SK-N-SH treated with all-trans-retinoic acid at 6 μM for 48 hours (cell line): Measurements from ENCODE around the gene ACOT7.

Experiments used
- ATAC-seq: fragments of 200-7000 bp; cut with Tn5 transposase; 3 replicates; pipeline ENCODE4 v1.9.1; 2020; ENCODE audit warnings: mild to moderate bottlenecking, moderate library complexity
- ARNTL ChIP-seq: fragments of 450-650 bp; formaldehyde crosslinking; IDR thresholded peaks from 2 replicates; pipeline ENCODE4 v1.5.0; 2020; ENCODE audit warnings: low read depth, mild to moderate bottlenecking, moderate library complexity, borderline replicate concordance
- BACH2 ChIP-seq: fragments of 250-450 bp; sonication (Bioruptor Pico); IDR thresholded peaks from 2 replicates; pipeline ENCODE4 v1.9.0; 2021; ENCODE audit warnings: mild to moderate bottlenecking, borderline replicate concordance
- CREB5 ChIP-seq: fragments of 250-450 bp; sonication (Bioruptor Pico); IDR thresholded peaks from 2 replicates; pipeline ENCODE4 v1.5.1; 2020; ENCODE audit warnings: low read depth, mild to moderate bottlenecking, moderate library complexity
- CSDC2 ChIP-seq: fragments of 250-450 bp; sonication (Bioruptor Pico); IDR thresholded peaks from 2 replicates; pipeline ENCODE4 v1.5.0; 2020; ENCODE audit warnings: mild to moderate bottlenecking, moderate library complexity
- CSRNP3 ChIP-seq: fragments of 250-450 bp; sonication (Bioruptor Pico); IDR thresholded peaks from 2 replicates; pipeline ENCODE4 v1.5.1; 2021; ENCODE audit warnings: mild to moderate bottlenecking, moderate library complexity
- ESRRG ChIP-seq: fragments of 250-450 bp; sonication (Bioruptor Pico); IDR thresholded peaks from 2 replicates; pipeline ENCODE4 v1.6.1; 2021; ENCODE audit warnings: mild to moderate bottlenecking
- GLIS3 ChIP-seq: fragments of 250-450 bp; sonication (Bioruptor Pico); IDR thresholded peaks from 2 replicates; pipeline ENCODE4 v1.5.0; 2020; ENCODE audit warnings: mild to moderate bottlenecking, moderate library complexity
- OSR1 ChIP-seq: fragments of 250-450 bp; sonication (Bioruptor Pico); IDR thresholded peaks from 2 replicates; pipeline ENCODE4 v1.8.0; 2022; ENCODE audit warnings: moderate library complexity, mild to moderate bottlenecking, inconsistent platforms
- PATZ1 ChIP-seq: fragments of 250-450 bp; sonication (Bioruptor Pico); IDR thresholded peaks from 2 replicates; pipeline ENCODE4 v1.8.0; 2020; ENCODE audit warnings: mild to moderate bottlenecking, moderate library complexity, borderline replicate concordance
- PPARA ChIP-seq: fragments of 250-450 bp; sonication (Bioruptor Pico); IDR thresholded peaks from 2 replicates; pipeline ENCODE4 v1.5.0; 2020; ENCODE audit warnings: mild to moderate bottlenecking, borderline replicate concordance
- RARB ChIP-seq: fragments of 250-450 bp; sonication (Bioruptor Pico); IDR thresholded peaks from 2 replicates; pipeline ENCODE4 v1.8.0; 2021; ENCODE audit warnings: mild to moderate bottlenecking, moderate library complexity
- SNAI2 ChIP-seq: fragments of 250-450 bp; sonication (Bioruptor Pico); IDR thresholded peaks from 2 replicates; pipeline ENCODE4 v1.5.0; 2020; ENCODE audit warnings: mild to moderate bottlenecking, moderate library complexity
- TCF4 ChIP-seq: fragments of 250-450 bp; sonication (Bioruptor Pico); IDR thresholded peaks from 2 replicates; pipeline ENCODE4 v1.8.0; 2021; ENCODE audit warnings: mild to moderate bottlenecking, moderate library complexity, borderline replicate concordance
- TOX ChIP-seq: fragments of 250-450 bp; sonication (Bioruptor Pico); IDR thresholded peaks from 2 replicates; pipeline ENCODE4 v1.8.0; 2021; ENCODE audit warnings: mild to moderate bottlenecking, moderate library complexity, borderline replicate concordance
- ZC3H10 ChIP-seq: fragments of 250-450 bp; sonication (Bioruptor Pico); IDR thresholded peaks from 2 replicates; pipeline ENCODE4 v1.5.1; 2021; ENCODE audit warnings: mild to moderate bottlenecking, moderate library complexity
- ZFP3 ChIP-seq: fragments of 250-450 bp; sonication (Bioruptor Pico); IDR thresholded peaks from 2 replicates; pipeline ENCODE4 v1.5.0; 2020; ENCODE audit warnings: mild to moderate bottlenecking, moderate library complexity
- ZFP30 ChIP-seq: fragments of 450-650 bp; formaldehyde crosslinking; IDR thresholded peaks from 2 replicates; pipeline ENCODE4 v1.5.0; 2022; ENCODE audit warnings: mild to moderate bottlenecking, moderate library complexity
- ZNF565 ChIP-seq: fragments of 450-650 bp; formaldehyde crosslinking; conservative IDR thresholded peaks from 2 replicates; pipeline ENCODE4 v1.5.0; 2020; ENCODE audit warnings: low read depth, mild to moderate bottlenecking, moderate library complexity
- ZNF70 ChIP-seq: fragments of 450-650 bp; formaldehyde crosslinking; IDR thresholded peaks from 2 replicates; pipeline ENCODE4 v1.5.0; 2020; ENCODE audit warnings: mild to moderate bottlenecking, moderate library complexity
- TF ChIP-seq, protein P1 (sequence below): fragments of 250-450 bp; sonication (Bioruptor Pico); IDR thresholded peaks from 2 replicates; pipeline ENCODE4 v1.8.0; 2021; ENCODE audit warnings: low read depth, mild to moderate bottlenecking, moderate library complexity, borderline replicate concordance
- TF ChIP-seq, protein P2 (sequence below): fragments of 250-450 bp; sonication (Bioruptor Pico); IDR thresholded peaks from 2 replicates; pipeline ENCODE4 v1.5.0; 2020; ENCODE audit warnings: mild to moderate bottlenecking, moderate library complexity

Gene ACOT7

DNA sequence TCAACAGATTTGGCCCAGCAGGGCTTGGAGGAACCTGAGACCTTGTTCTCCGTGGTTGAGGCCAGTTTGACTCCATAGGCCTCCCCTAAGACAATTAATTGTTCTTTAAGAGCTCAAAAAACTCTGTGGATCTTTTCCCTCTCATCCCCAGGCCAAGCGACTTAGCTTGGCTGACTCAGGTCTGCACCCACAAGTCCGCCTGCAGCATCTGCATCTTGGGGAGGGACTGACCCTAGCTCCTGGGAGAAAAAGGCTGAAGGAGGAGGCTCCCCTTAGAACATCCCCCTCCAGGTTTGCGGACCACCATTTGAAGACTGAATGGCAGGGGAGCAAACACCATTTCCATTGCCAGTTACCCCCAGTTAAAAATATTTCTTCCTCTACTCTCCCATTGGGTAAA is 27.7 kb upstream of the ACOT7 start:
- TF ChIP-seq ESRRG: no peak
- TF ChIP-seq, protein P1, sequence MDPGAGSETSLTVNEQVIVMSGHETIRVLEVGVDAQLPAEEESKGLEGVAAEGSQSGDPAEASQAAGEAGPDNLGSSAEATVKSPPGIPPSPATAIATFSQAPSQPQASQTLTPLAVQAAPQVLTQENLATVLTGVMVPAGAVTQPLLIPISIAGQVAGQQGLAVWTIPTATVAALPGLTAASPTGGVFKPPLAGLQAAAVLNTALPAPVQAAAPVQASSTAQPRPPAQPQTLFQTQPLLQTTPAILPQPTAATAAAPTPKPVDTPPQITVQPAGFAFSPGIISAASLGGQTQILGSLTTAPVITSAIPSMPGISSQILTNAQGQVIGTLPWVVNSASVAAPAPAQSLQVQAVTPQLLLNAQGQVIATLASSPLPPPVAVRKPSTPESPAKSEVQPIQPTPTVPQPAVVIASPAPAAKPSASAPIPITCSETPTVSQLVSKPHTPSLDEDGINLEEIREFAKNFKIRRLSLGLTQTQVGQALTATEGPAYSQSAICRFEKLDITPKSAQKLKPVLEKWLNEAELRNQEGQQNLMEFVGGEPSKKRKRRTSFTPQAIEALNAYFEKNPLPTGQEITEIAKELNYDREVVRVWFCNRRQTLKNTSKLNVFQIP: no peak
- no peak for TF ChIP-seq CSRNP3 (CRISPR knock-in tag)
- TF ChIP-seq, protein P2, sequence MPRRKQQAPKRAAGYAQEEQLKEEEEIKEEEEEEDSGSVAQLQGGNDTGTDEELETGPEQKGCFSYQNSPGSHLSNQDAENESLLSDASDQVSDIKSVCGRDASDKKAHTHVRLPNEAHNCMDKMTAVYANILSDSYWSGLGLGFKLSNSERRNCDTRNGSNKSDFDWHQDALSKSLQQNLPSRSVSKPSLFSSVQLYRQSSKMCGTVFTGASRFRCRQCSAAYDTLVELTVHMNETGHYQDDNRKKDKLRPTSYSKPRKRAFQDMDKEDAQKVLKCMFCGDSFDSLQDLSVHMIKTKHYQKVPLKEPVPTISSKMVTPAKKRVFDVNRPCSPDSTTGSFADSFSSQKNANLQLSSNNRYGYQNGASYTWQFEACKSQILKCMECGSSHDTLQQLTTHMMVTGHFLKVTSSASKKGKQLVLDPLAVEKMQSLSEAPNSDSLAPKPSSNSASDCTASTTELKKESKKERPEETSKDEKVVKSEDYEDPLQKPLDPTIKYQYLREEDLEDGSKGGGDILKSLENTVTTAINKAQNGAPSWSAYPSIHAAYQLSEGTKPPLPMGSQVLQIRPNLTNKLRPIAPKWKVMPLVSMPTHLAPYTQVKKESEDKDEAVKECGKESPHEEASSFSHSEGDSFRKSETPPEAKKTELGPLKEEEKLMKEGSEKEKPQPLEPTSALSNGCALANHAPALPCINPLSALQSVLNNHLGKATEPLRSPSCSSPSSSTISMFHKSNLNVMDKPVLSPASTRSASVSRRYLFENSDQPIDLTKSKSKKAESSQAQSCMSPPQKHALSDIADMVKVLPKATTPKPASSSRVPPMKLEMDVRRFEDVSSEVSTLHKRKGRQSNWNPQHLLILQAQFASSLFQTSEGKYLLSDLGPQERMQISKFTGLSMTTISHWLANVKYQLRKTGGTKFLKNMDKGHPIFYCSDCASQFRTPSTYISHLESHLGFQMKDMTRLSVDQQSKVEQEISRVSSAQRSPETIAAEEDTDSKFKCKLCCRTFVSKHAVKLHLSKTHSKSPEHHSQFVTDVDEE (CRISPR knock-in tag): no peak
- TF ChIP-seq RARB (CRISPR knock-in tag): no peak
- no peak for TF ChIP-seq PPARA (CRISPR knock-in tag)
- TF ChIP-seq OSR1 (CRISPR knock-in tag): no peak
- TF ChIP-seq PATZ1 (CRISPR knock-in tag): no peak
- no peak for TF ChIP-seq ARNTL (CRISPR knock-in tag)
- TF ChIP-seq BACH2 (CRISPR knock-in tag): no peak
- TF ChIP-seq ZNF565: no peak
- no peak for TF ChIP-seq TOX (CRISPR knock-in tag)
- ATAC-seq: no peak

- ATAC-seq: no peak
- TF ChIP-seq ZFP30 (CRISPR knock-in tag): no peak
- no peak for TF ChIP-seq ZNF565
- TF ChIP-seq ZFP3 (CRISPR knock-in tag): no peak
- TF ChIP-seq RARB (CRISPR knock-in tag): no peak
- TF ChIP-seq ARNTL (CRISPR knock-in tag): no peak
- TF ChIP-seq ZNF70 (CRISPR knock-in tag): no peak
- TF ChIP-seq CREB5 (CRISPR knock-in tag): no peak
- no peak for TF ChIP-seq TCF4 (CRISPR knock-in tag)
- TF ChIP-seq SNAI2 (CRISPR knock-in tag): no peak
- TF ChIP-seq BACH2 (CRISPR knock-in tag): no peak
- TF ChIP-seq CSDC2 (CRISPR knock-in tag): no peak
- no peak for TF ChIP-seq GLIS3 (CRISPR knock-in tag)
- no peak for TF ChIP-seq PPARA (CRISPR knock-in tag)
- TF ChIP-seq, protein P2 (CRISPR knock-in tag): no peak
- TF ChIP-seq ZC3H10 (CRISPR knock-in tag): no peak
- no peak for TF ChIP-seq ESRRG
- TF ChIP-seq, all 23 proteins: peak for 0
These were observed 27.0 kb upstream of the ACOT7 start for GRCh38 chr1:6420454-6421042.
